Measurements from ENCODE around the gene RPS14. TPM values are rescaled to one million over a fixed set of nuclear protein-coding genes. Genes with fewer than 3 reads are reported as not detected.

The RPS14 gene
- total RNA-seq, 1 experiment from 2014 or later = 2,564 TPM

DNA sequence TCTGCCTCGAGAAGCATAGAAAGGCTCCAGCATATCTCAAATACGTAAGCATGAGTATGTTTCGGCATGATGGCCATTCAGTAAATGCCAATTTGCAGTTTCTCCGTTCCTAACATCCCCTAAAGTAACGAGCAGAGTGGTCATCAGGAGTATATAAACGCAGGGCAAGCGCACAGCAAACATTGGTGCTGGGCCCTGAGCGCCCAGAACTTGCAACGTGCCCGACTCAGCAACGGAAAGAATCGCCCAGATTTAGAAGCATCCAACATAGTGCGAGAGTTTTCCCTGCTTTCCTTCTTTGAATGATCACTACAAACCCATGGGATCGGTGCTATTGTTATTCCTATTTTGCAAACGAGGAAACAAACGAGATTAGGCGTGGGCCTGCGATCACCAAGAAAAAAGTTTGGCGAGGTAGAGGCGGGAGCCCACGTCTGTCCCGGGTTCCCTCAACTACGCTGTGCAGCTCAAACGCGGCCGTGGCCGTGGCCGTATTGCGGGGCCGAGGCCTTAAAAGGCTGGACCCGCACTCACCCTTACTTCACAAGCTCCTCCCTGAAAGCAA, 505 bp downstream of the RPS14 start:
- peaks cover 4% of the 10 kb centered on the region for H3K9me3 Mint-ChIP-seq
- DNase-seq (ENCODE audit: low spot score) (no peak), ATAC-seq (peak; percentile 9; the same call in 1 of the 2 replicates)
- H3K27me3 Mint-ChIP-seq (ENCODE audit: low read depth) = no peaks in the 10 kb centered on the region; the same call in 1 of the 2 replicates
- ChIA-PET CTCF (interaction anchor here (0.7 to 2.2 kb wide), 16 partner anchors 10 to 599 kb away, joined by 3 to 24 read pairs (median 8); partner anchors contain the start of gene CD74), POLR2A (interaction anchor here (0.6 to 0.7 kb wide), 2 partner anchors 39 to 81 kb away, joined by 3 to 8 read pairs; no protein-coding TSS in a partner anchor)
- H3K27ac Mint-ChIP-seq = peak overlapping the region; percentile 99
- H3K4me3 Mint-ChIP-seq = peak overlapping the region; percentile 100
- H3K4me1 Mint-ChIP-seq = peaks cover 30% of the 10 kb centered on the region
- TF ChIP-seq ZMAT4 (CRISPR knock-in tag; IDR thresholded peaks at IDR 0.05) = 0 out of 2 replicates have a peak, but pooled peaks have one; percentile 9
- TF ChIP-seq ERG (CRISPR knock-in tag; IDR thresholded peaks at IDR 0.05) = no peak
- TF ChIP-seq ZNF423 (CRISPR knock-in tag; IDR thresholded peaks at IDR 0.05) = no peak
- no peak for TF ChIP-seq CREM (CRISPR knock-in tag; IDR thresholded peaks at IDR 0.05)
- TF ChIP-seq ZSCAN18 (CRISPR knock-in tag; IDR thresholded peaks at IDR 0.05) = no peak
- TF ChIP-seq SMAD3 (CRISPR knock-in tag; IDR thresholded peaks at IDR 0.05; ENCODE audit: borderline replicate concordance) = 0 out of 2 replicates have a peak, but pooled peaks have one; percentile 10
- peak; percentile 79; the same call in 1 of the 2 replicates for TF ChIP-seq NFATC4 (CRISPR knock-in tag; IDR thresholded peaks at IDR 0.05)
- peak; percentile 60; the same call in 1 of the 2 replicates for TF ChIP-seq CREB1 (CRISPR knock-in tag; IDR thresholded peaks at IDR 0.05)
- TF ChIP-seq E2F1 (CRISPR knock-in tag; IDR thresholded peaks at IDR 0.05) = peak; percentile 66; the same call in 1 of the 2 replicates
- peaks cover 53% of the 10 kb centered on the region for H3K36me3 Mint-ChIP-seq

DNA sequence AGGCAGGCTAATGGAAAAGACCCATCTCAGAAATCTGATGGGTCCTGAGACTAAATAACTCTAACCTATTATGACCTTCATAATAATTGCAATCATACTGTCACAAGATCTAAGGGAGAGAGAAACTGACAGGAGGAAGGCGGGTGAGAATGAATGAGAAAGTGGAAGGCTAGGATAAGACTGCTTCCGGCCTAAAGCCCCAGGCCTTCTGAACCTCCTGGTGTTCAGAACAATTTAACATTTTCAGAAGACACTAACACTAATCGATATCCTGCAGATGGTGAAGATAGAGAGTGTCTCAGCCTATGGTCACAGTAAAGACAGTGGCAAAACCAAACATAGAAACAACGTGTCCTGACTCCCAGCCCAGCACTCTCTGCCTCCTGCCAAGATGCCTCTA, 1.2 kb downstream of the RPS14 start:
- H3K27me3 Mint-ChIP-seq (ENCODE audit: low read depth) = no peaks in the 10 kb centered on the region; the same call in 1 of the 2 replicates
- TF ChIP-seq ERG (CRISPR knock-in tag; IDR thresholded peaks at IDR 0.05) (no peak), CBFB (CRISPR knock-in tag; IDR thresholded peaks at IDR 0.05; ENCODE audit: low read depth) (no peak), ZSCAN18 (CRISPR knock-in tag; IDR thresholded peaks at IDR 0.05) (no peak), NR3C1 (CRISPR knock-in tag; conservative IDR thresholded peaks at IDR 0.05; ENCODE audit: low read depth) (no peak)
- TF ChIP-seq, protein P1, sequence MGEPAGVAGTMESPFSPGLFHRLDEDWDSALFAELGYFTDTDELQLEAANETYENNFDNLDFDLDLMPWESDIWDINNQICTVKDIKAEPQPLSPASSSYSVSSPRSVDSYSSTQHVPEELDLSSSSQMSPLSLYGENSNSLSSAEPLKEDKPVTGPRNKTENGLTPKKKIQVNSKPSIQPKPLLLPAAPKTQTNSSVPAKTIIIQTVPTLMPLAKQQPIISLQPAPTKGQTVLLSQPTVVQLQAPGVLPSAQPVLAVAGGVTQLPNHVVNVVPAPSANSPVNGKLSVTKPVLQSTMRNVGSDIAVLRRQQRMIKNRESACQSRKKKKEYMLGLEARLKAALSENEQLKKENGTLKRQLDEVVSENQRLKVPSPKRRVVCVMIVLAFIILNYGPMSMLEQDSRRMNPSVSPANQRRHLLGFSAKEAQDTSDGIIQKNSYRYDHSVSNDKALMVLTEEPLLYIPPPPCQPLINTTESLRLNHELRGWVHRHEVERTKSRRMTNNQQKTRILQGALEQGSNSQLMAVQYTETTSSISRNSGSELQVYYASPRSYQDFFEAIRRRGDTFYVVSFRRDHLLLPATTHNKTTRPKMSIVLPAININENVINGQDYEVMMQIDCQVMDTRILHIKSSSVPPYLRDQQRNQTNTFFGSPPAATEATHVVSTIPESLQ (CRISPR knock-in tag; IDR thresholded peaks at IDR 0.05) = no peak
- TF ChIP-seq, protein P2, sequence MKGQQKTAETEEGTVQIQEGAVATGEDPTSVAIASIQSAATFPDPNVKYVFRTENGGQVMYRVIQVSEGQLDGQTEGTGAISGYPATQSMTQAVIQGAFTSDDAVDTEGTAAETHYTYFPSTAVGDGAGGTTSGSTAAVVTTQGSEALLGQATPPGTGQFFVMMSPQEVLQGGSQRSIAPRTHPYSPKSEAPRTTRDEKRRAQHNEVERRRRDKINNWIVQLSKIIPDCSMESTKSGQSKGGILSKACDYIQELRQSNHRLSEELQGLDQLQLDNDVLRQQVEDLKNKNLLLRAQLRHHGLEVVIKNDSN (CRISPR knock-in tag; IDR thresholded peaks at IDR 0.05) = no peak
- TF ChIP-seq, protein P3, sequence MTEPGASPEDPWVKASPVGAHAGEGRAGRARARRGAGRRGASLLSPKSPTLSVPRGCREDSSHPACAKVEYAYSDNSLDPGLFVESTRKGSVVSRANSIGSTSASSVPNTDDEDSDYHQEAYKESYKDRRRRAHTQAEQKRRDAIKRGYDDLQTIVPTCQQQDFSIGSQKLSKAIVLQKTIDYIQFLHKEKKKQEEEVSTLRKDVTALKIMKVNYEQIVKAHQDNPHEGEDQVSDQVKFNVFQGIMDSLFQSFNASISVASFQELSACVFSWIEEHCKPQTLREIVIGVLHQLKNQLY (CRISPR knock-in tag; IDR thresholded peaks at IDR 0.05) = no peak
- ChIA-PET POLR2A (no interaction called here), CTCF (interaction anchor here (0.9 kb wide), 1 partner anchor 38 kb away, joined by 3 read pairs; no protein-coding TSS in a partner anchor)
- H3K27ac Mint-ChIP-seq = peak overlapping the region; percentile 99
- peaks cover 60% of the 10 kb centered on the region for H3K36me3 Mint-ChIP-seq
- peaks cover 4% of the 10 kb centered on the region for H3K9me3 Mint-ChIP-seq
- peak overlapping the region; percentile 100 for H3K4me3 Mint-ChIP-seq
- no peak for DNase-seq (ENCODE audit: low spot score)
- peaks cover 30% of the 10 kb centered on the region for H3K4me1 Mint-ChIP-seq
- ATAC-seq = no peak
